T-helper 22 cell (primary cell): ENCODE results near the gene SNRNP48.

Experiments
- DNase-seq: peaks from one replicate; pipeline ENCODE4 v3.0.0-alpha.2; 2020; ENCODE audit warnings: low read depth

Gene SNRNP48

GRCh38 chr6:7644417-7644816, 54.4 kb downstream of the SNRNP48 start:
- no peak for DNase-seq

GRCh38 chr6:7646394-7646793, 56.4 kb downstream of the SNRNP48 start:
- no peak for DNase-seq

GRCh38 chr6:7647504-7647903, 57.5 kb downstream of the SNRNP48 start:
- no peak for DNase-seq

- no peak for DNase-seq
These were observed 59.2 kb downstream of the SNRNP48 start for GRCh38 chr6:7649037-7649810.

GRCh38 chr6:7650878-7651277, 60.9 kb downstream of the SNRNP48 start:
- DNase-seq, result no peak

- no peak for DNase-seq
These were observed 63.0 kb downstream of the SNRNP48 start for GRCh38 chr6:7652957-7653356.

GRCh38 chr6:7656355-7656754, 66.4 kb downstream of the SNRNP48 start:
- no peak for DNase-seq

GRCh38 chr6:7658543-7658942, 68.5 kb downstream of the SNRNP48 start:
- DNase-seq, result no peak

- DNase-seq, result no peak
These were observed 71.4 kb downstream of the SNRNP48 start for GRCh38 chr6:7661364-7661763.
